HG03469 (cell line): Measurements from ENCODE around the gene NCAM2.

ENCODE experiments used
- ATAC-seq: cut with Tn5 transposase; IDR thresholded peaks from one replicate; pipeline ENCODE4 v1.9.1; 2021; ENCODE audit warnings: mild to moderate bottlenecking, moderate library complexity, moderate number of reproducible peaks; ENCODE audit not compliant: unreplicated experiment

Gene NCAM2

DNA sequence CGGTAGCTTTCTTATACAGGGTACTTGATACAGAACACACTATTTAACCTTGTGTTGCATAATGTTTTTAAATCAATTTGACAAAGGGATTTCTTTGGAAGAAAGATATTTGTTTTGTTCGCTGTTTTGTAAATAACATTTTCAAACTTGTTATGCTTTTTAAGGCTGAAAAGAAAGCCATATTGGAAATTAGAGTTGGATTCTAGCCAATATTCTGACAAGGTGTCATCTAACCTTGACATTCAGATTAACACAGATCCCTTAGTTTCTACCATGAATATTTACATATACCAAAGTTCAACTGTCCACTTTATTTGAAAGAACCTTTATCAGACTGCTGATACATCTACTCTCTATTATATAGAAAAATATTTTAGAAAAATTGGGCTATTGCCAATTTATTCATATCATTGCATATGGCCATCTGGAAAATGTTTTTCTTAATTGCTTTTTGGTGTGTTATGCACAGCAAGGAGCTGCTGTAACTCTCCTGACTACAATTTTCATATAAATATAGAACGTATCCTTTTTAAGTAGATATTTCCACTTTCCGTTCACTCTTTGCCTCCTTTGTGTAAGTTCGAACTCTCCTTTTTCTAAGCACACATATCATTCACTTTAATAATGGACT lies 206.3 kb downstream of the NCAM2 start:
- ATAC-seq, result no peak

- ATAC-seq, result no peak
Measured at GRCh38 chr21:21205604-21206003, 207.4 kb downstream of the NCAM2 start.

DNA sequence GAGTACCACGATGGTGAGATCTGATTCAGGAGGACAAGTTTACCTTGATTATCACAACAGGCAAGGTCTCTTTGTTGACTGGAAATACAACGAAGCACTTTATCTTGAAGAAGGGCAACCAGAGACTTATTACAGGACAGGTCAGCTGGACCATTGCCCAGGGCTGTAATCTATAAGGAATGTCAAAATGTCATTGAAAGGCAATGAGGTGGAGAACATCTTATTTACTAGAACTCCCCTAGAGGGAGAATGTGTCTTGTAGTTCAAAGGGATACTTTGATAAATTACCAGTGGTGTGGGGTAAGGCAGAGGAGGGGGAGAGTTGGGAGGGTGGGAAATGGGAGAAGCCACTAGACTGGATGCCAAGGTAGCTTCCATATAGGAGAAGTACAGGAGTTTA lies 212.3 kb downstream of the NCAM2 start:
- ATAC-seq, result no peak

DNA sequence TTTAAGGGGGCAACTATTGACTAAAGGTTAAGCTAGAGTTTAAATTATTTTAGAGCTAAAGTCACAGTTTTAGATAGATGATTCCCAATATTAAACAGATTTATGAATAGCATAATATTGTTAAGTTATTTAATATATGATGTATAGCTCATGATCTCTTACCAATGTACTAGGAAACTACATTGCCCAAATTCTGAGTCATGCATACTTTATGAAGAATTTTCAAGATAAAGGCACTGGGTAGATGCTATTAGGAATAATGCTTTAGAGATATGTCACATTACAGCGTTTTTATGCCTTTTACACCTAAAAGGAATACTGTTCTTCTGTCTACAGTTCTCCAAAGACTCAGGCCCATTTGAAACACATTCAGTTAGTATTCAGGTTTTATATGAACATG lies 215.1 kb downstream of the NCAM2 start:
- no peak for ATAC-seq

DNA sequence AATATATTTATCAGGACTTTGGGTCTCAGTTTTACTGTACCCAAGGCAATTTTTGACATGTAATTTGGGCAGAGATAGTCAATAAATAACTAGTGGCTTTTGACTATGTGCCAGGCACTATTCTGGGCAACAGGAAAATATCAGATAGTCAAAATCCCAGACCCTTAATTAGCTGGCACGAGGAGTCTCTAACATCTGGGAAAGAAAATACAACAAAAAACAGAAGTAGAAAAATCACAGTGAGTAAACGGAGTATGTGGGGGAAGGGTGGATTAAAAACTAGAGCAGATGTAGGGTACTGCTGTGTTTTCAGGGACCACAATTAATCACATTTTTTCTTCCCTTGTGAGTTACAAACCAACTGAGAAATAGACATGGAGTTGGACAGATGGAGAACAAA lies 217.8 kb downstream of the NCAM2 start:
- ATAC-seq, result no peak

- no peak for ATAC-seq
Measured at GRCh38 chr21:21226472-21226871, 228.3 kb downstream of the NCAM2 start.

DNA sequence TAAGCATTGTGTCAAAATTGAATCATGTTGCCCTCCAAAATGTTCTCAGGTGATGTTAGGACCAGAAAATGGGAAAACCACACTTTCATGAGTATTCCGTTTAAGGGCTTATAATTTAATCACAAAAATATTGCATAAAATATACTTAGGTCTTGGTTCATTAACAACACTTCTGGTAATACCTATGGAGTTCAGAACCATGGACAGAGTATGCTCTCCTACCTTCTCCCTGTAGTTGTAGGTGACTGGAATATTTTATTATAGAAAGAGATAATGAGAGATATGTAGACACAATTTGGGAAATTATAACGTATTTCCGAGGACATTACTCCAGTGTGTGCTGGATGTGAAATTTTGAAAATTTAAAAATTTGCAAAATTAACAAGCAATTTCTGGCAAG lies 232.5 kb downstream of the NCAM2 start:
- ATAC-seq, result no peak

GRCh38 chr21:21231913-21232312 lies 233.7 kb downstream of the NCAM2 start:
- ATAC-seq, result no peak

GRCh38 chr21:21232320-21232719 lies 234.1 kb downstream of the NCAM2 start:
- ATAC-seq, result no peak

GRCh38 chr21:21233051-21233450 lies 234.8 kb downstream of the NCAM2 start:
- ATAC-seq, result no peak

GRCh38 chr21:21236996-21237395 lies 238.8 kb downstream of the NCAM2 start:
- ATAC-seq, result no peak

DNA sequence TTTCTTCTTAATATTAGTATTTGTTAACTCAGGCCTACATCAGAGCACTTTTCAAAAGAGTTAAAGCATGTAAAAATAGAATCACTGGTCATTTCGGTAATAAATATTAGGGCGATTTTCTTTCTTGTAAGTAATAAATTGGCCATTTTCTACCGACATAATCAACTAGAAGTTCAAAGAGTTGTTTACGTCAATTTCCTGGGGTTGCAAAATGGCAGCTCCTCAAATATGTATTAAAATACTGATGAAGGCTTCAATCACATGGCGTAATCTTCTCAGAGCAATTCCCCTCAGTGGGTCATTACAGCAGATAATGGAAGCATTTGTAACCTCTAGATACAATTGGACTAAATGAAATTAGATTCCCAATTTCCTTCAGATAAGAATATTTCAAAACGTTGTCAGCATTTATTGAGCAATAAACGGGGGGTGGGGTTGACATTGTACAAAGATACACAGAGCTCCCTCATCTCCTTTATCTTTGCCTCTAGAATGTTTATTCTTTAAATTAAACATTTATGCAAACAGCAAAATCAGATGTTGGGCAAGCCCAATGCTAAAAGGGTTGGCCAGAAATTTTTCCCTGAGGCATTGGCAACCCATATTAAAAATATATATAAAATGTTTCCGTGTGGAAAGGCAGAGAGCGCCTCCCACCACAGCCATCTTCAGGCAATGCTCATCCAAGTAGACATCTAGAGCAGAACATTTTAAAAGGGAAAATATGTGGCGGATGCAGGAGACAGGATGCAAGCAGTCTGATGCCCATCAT lies 240.6 kb downstream of the NCAM2 start:
- no peak for ATAC-seq

DNA sequence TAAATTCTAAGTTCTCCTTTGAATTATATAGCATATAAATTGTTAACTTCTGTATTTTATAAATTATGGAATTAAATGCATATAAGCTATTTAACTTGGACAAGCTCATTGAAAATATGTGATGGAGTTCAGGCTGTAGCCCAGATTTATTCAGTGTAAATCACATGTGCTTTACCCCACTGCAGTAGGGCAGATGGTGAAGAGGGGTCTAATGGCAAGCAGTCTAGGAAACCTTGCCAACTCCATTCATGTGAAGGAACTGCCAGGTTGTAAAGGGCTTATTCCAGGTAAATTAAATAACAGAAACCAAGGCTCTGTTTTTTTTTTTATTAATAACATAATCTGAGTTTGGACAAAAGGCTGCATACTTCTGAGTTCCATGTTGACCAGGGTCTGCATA lies 243.2 kb downstream of the NCAM2 start:
- no peak for ATAC-seq

- ATAC-seq, result no peak
Measured at GRCh38 chr21:21246007-21246406, 247.8 kb downstream of the NCAM2 start.

- no peak for ATAC-seq
Measured at GRCh38 chr21:21247424-21247823, 249.2 kb downstream of the NCAM2 start.

DNA sequence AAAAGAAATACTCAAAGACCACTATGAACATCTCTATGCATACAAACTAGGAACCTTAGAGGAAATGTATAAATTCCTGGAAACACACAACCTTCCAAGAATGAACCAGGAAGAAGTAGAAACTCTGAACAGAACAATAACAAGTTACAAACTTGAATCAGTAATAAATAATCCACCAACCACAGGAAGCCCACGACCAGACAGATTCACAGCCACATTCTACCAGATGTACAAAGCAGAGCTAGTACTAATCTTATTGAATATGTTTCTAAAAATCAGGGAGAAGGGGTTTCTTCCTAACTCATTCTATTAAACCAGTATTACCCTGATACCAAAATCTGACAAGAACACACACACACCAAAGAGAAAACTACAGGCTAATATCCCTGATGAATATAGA lies 263.8 kb downstream of the NCAM2 start:
- no peak for ATAC-seq

DNA sequence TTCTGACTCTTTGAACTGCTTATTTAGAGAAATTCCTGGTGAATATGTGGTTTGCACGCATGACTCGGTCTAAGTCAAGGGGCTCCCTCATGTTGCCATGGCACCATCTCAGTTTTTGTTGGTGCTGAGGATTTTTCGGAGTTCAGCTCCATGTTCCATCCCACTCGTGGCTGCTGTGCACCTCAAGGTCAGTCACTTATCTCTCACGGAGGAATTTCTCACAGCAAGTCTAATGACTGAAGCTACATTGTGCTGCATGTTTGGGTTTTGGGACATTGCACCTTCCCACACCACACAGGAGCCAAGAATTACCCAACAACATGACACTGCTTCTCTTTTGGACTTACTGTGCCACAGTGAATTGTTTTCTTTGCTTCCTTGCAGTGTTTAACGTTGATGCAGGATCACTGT lies 269.9 kb downstream of the NCAM2 start:
- ATAC-seq, result no peak

DNA sequence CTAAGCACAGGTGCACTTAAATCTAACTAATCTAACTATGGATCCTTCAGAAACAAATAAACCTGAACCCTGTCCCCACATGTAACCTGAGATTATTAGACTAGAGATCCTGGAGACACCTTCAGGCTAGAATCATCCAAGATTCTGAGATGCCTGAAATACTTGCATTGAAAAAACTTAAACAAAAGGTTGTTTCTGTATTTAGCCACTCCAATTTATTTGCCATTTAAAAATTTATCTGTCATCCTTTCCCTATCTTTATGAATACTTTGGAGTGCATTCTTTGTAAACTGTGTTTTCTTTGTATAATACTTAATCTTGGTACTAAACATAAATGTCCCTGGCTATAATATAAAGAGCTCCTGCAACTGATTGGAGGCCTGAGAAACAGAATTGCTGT lies 270.7 kb downstream of the NCAM2 start:
- ATAC-seq, result no peak

- ATAC-seq, result no peak
Measured at GRCh38 chr21:21279193-21279901, 281.1 kb downstream of the NCAM2 start.

DNA sequence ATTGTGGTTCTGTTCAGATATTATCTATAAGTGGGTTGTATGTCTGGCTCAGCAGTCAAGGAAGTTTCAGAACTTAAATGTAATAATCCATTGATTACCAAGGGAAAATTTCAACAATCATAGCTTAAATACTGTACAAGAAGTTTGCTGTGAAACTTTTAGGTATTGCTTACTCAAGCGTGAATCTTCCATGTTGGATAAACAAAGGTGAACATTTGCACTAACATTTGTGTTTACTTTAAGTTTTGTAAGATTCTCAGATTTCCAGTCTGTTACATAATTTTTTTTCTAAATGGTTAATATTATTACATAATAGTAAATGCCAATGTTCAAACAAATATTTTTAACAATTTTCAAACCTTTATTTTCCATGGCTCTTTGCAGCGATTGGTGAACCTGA lies 285.6 kb downstream of the NCAM2 start:
- no peak for ATAC-seq

DNA sequence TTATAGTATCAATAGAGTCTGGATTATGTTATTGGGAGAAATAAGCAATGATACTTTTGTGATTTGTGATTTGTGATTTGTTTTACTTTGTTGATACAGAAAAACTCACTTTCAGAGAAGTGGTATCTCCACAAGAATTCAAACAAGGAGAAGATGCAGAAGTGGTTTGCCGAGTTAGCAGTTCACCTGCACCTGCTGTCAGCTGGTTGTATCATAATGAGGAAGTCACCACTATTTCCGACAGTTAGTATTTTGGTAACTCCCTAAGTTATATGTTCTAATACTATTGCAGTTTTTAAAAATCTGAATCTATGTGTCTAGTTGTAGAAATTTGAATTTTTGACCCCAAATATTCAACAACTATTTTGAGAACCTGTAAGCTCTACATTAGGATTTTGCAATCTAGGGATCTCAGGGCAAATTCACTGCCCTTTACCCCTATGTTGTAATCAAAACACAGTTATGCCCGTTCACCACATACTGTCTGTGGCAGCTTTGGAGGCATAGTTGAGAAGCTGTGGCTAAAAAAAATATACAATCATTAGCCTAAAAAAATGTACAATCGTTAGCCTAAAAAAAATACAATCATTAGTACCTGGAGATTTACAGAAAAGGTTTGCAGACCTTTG lies 288.1 kb downstream of the NCAM2 start:
- no peak for ATAC-seq

DNA sequence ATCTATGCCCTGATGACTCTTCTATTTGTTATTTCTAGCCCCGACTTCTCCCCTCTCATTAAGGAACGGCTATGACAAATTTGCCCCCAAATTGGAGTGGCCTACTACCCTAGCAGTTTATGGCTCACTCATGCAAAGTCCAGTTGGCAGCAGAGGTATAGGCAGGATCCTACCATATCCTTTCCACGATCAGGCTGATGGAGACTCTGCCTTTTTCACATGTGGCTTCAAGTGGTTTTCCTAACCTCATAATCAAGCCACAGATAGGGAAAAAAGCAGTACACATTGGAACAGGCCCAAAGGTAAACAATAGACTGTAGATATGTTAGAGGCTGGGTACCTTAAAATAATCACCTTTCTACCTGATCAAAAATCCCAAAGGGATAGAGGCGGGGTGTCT lies 292.5 kb downstream of the NCAM2 start:
- ATAC-seq, result no peak
